SK-N-MC (cell line): ENCODE results near the gene PSMG4.

ENCODE experiments used
- EZH2 ChIP-seq: fragments of 200-600 bp; sonication (generic); IDR thresholded peaks from one replicate; pipeline ENCODE4 v1.6.1; 2017; ENCODE audit warnings: antibody characterized with exemption
- FOXP2 ChIP-seq: optimal IDR thresholded peaks from 2 replicates; pipeline ENCODE3; 2011; ENCODE audit warnings: mild to moderate bottlenecking, moderate library complexity; ENCODE audit not compliant: insufficient read depth; ENCODE audit errors: extremely low read length, control extremely low read depth
- POLR2AphosphoS5 ChIP-seq: IDR thresholded peaks from 2 replicates; pipeline ENCODE4 v1.6.1; 2012; ENCODE audit warnings: mild to moderate bottlenecking, low read depth, low read length, borderline replicate concordance

DNA sequence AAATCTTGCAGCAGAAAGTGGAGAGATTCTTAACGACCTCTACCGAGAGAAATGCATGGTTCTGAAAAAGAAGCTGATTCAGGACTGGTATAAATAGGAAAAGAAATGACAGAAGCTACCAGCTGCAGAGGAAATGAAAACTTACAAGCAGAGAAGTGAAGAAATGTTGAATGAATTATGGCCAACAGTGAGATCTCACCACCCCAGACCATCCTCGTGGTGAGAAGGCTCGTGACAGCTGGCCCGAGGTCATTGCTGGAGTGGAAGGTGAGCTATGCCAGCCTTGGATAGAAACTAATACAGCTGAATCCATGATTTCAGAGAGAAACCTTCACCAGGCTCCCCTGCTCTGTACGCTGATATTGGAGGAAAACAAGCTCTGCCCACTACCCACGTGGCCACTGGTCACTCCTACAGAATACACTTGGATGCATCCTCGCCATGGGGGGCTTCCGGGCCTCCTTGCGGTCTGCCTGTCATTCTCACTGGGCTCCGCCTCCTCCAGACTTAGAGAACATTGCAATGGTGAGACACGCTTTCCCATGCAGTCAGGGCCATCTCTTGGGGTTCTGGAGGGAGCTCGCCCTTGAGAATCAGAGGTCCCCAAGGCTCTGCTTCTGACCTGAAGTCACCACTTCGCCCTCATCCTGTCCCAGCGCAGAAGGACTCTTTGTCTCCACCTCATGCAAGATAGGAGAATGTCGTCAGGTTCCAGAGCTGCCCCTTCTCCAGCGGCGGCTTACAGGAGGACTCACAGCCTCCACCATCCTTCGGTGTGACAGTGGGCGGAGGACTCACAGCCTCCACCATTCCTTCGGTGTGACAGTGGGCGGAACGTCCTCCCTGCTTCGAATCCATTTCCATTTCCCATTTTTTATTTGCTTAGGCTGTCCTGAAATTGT lies 20.7 kb upstream of the PSMG4 start:
- TF ChIP-seq EZH2: no peak
- no peak for TF ChIP-seq POLR2AphosphoS5
- TF ChIP-seq FOXP2: no peak
